PC-3 (cell line): ENCODE results near the gene SLC38A4.

ENCODE experiments used
- EZH2 ChIP-seq: fragments of 300-600 bp; sonication (generic); IDR thresholded peaks from one replicate; pipeline ENCODE4 v1.6.1; 2017; ENCODE audit warnings: antibody characterized with exemption, mild to moderate bottlenecking, low read length; ENCODE audit not compliant: unreplicated experiment
- EZH2phosphoT487 ChIP-seq: fragments of 300-600 bp; sonication (generic); IDR thresholded peaks from 2 replicates; pipeline ENCODE4 v1.6.1; 2018; ENCODE audit warnings: mild to moderate bottlenecking, antibody characterized with exemption, low read length, borderline replicate concordance
- TF ChIP-seq, protein P1 (sequence below): fragments of 300-600 bp; sonication (generic); conservative IDR thresholded peaks from 2 replicates; pipeline ENCODE4 v1.5.1; 2017; ENCODE audit warnings: antibody characterized with exemption, low read depth, mild to moderate bottlenecking, low read length

DNA sequence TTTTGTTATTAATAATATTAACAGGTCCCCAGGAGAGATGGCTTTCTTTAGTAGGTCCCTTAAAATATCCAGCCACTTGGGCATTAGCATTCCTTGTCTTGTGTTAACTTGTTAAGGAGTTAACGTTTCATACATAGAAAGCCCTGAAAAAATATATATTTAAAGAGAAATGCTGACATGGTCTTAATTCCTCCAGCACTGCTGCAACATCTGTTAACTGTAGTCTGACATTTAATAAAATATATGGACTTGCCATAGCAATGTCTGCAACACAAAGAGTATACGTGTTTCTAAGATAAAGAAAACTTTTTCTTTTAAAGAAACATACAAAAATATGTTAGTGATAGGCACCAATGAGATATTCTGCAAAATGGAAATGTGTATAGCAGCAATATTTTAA, 10.0 kb downstream of the SLC38A4 start:
- TF ChIP-seq, protein P1, sequence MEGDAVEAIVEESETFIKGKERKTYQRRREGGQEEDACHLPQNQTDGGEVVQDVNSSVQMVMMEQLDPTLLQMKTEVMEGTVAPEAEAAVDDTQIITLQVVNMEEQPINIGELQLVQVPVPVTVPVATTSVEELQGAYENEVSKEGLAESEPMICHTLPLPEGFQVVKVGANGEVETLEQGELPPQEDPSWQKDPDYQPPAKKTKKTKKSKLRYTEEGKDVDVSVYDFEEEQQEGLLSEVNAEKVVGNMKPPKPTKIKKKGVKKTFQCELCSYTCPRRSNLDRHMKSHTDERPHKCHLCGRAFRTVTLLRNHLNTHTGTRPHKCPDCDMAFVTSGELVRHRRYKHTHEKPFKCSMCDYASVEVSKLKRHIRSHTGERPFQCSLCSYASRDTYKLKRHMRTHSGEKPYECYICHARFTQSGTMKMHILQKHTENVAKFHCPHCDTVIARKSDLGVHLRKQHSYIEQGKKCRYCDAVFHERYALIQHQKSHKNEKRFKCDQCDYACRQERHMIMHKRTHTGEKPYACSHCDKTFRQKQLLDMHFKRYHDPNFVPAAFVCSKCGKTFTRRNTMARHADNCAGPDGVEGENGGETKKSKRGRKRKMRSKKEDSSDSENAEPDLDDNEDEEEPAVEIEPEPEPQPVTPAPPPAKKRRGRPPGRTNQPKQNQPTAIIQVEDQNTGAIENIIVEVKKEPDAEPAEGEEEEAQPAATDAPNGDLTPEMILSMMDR, result no peak
- TF ChIP-seq EZH2phosphoT487 (no peak), EZH2 (no peak)
